HG03039 (cell line): ENCODE data around the gene PRRG1.
"Not testable (repeated sequence)": the region's sequence is repeated elsewhere in the genome, so short reads cannot be mapped to it uniquely, and the experiment has no call there.

ENCODE experiments used
- ATAC-seq: cut with Tn5 transposase; IDR thresholded peaks from one replicate; pipeline ENCODE4 v1.9.1; 2021; ENCODE audit warnings: mild to moderate bottlenecking, moderate library complexity; ENCODE audit not compliant: unreplicated experiment

The PRRG1 gene

GRCh38 chrX:37349221-37350033 lies at the start of gene PRRG1:
TSS of gene PRRG1 (plus strand) at chrX:37349364. CDS start at chrX:37406250, 56,886 bp downstream.
- no peak for ATAC-seq

GRCh38 chrX:37302569-37302968 lies 46.6 kb upstream of the PRRG1 start:
- no peak for ATAC-seq

DNA sequence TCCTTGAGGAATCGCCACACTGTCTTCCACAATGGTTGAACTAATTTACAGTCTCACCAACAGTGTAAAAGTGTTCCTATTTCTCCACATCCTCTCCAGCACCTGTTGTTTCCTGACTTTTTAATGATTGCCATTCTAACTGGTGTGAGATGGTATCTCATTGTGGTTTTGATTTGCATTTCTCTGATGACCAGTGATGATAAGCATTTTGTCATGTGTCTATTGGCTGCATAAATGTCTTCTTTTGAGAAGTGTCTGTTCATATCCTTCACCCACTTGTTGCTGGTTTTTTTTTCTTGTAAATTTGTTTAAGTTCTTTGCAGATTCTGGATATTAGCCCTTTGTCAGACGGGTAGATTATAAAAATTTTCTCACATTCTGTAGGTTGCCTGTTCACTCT lies 43.9 kb upstream of the PRRG1 start:
- not testable (repeated sequence) for ATAC-seq

- ATAC-seq, result no peak
Observed at GRCh38 chrX:37314531-37314930, 34.6 kb upstream of the PRRG1 start.

GRCh38 chrX:37315511-37316248 lies 33.5 kb upstream of the PRRG1 start:
- ATAC-seq, result no peak

GRCh38 chrX:37320541-37321203 lies 28.5 kb upstream of the PRRG1 start:
- ATAC-seq, result no peak

DNA sequence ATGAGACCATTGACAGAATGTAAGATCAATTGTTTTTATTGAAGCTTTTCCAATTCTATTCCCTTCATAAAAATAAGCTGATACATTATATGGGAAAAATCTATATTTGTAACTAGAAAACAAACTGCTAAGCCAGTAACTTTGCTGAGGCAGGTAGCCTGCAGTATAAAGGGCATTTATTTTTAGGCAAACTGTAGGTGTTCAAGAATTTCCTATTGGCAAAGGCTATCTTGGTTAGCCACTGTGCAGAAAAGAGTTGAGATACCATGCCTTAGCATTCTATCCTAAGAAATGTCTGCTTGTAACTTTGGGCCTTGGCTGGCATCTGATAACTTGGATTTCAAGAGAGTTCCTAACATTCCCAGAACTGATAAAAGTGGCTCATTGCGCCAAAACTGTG lies 18.5 kb upstream of the PRRG1 start:
- no peak for ATAC-seq

- ATAC-seq, result no peak
Observed at GRCh38 chrX:37331546-37331945, 17.6 kb upstream of the PRRG1 start.

DNA sequence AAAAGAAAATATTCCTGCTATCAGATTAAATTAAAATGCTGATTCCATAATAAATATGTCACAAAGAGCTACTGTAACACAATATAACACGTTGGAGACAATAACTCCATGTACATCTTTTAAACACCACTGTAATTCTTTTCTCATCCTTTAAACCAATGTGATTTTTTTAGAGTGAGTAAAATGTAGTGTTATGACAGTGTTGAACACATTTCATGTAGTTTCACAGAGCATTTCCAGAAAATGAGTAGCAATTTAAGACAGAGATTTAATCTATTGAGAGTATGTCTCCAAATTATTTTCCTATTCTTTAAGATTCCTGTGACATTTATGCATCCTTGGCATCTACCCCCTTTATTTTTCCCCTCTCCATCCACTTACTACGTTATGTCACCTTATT lies 17.1 kb upstream of the PRRG1 start:
- no peak for ATAC-seq

- ATAC-seq, result no peak
Observed at GRCh38 chrX:37332987-37333658, 16.0 kb upstream of the PRRG1 start.

DNA sequence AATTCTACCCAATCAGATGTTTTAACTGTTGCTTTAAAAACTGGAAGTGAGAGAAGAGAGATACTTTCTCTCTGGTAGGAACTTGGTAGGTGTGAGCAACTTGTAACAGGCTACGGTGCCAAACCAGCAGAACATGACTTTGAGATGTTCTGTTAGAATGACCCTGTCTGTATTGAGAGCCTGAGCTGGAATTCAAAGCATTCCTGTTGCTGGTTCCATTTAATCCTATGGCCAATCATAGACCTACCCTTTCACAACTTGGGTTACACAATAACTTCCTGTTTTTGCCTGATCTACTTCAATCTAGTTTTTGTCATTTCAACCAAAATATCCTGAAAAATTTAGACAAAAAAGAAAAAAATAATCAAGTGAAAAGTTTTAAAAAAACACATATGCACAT lies 1.7 kb upstream of the PRRG1 start:
- ATAC-seq, result no peak

GRCh38 chrX:37348231-37348970 lies 763 bp upstream of the PRRG1 start:
- no peak for ATAC-seq

DNA sequence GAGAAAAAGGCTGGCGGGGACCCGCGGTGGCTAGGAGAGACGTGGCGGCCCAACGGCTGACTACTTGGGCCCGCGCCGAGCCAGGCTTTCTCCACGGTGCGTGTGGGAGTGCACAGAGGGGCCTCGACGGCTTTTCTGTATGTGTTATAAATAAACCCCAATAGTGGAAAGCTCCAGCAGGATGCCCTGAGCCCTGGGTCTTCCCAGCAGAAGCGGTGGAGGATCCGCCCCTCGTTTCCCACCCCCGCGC lies 268 bp upstream of the PRRG1 start:
- ATAC-seq, result no peak

- no peak for ATAC-seq
Observed at GRCh38 chrX:37350034-37350365, 836 bp downstream of the PRRG1 start.

DNA sequence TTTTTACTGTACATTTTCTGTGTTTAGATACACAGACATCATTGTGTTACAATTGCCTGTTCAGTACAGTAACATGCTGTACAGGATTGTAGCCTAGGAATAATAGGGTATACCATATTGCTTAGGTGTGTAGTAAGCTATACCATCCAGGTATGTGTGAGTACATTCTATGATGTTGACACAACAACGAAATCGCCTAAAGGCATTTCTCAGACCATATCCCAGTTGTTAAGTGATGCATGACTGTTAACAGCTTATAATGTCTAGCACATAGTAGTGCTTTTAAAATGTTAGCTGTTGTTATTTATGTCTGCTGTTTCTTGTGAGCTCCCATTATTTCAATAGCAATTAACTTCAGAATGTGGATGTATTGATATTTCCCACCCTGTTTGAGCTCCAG lies 4.5 kb downstream of the PRRG1 start:
- ATAC-seq, result no peak

GRCh38 chrX:37357436-37357835 lies 8.3 kb downstream of the PRRG1 start:
- ATAC-seq, result no peak

DNA sequence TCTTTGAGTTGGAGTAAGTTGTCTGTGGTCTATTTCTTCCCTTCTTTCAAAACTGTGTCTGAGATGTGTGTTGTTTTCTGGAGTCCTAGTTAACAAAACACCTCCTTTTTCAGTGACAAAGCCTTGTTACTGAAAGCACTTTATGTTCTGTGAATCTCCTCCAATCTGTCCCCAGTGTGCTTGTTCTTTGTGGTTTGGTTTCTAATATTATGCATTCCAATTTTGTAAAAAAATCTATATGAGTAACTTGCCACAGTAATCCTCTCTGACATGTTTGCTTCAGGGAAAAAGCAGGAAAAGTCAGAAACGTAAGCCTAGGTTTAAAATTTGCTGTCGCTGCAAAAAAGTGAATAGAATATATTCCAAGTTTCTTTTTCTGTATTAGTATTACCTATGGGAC lies 12.4 kb downstream of the PRRG1 start:
- ATAC-seq, result no peak

DNA sequence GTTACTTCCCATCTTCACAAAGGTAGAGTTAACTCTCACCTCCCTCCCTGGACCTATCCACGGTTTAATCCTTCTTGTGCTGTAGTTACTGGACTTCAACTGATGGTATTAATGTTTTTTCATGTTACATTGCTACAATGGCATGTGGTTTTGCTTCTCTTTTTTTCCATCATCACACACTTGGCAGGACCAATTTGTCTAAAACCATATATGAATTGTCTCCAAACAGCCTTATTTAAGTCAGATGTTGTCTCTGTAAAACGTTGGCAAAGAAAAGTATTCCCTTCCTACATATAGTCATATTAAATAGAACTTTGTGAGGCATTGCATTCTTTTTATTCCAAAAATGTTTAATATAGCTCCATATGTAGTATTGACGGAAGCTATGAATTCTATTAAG lies 15.5 kb downstream of the PRRG1 start:
- no peak for ATAC-seq

GRCh38 chrX:37367946-37368345 lies 18.8 kb downstream of the PRRG1 start:
- no peak for ATAC-seq

DNA sequence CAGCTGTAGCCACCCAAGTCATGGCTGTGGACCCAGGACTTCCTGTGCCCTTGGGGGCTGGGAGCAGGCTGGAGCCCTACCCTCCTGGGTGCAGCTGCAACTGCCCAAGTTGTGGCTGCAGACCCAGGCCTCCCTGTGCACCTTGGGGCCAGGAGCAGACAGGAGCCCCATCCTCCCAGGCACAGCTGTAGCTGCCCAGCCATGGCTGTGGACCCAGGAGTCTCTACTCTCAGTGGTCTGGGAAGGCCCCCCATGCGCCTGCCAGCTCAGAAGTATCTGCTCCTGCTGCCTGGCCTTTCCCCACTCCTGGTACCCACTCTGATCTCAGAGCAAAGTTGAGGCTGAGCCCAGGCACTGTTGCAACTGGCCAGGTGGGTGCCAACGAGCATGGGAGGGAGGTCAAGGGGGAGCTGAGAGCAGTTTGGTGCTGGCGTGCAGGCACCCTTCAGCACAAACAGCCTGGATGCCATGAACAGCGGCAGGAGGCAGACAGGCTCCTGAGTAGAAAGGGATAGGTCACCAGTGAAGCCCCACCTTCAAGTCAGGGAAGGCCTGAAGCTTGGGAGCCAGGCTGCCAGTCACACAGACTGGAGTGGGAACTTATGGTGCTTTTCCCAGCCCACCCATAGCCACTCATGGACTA lies 21.5 kb downstream of the PRRG1 start:
- no peak for ATAC-seq
